PFSK-1 (cell line): ENCODE measurements around the gene KASH5.

ENCODE experiments used
- FOXP2 ChIP-seq: optimal IDR thresholded peaks from 2 replicates; pipeline ENCODE3; 2011; ENCODE audit warnings: borderline replicate concordance, control low read depth, inconsistent platforms; ENCODE audit not compliant: insufficient read depth; ENCODE audit errors: extremely low read length, extremely low read depth
- POLR2AphosphoS5 ChIP-seq: IDR thresholded peaks from 2 replicates; pipeline ENCODE4 v1.6.1; 2012; ENCODE audit warnings: low read depth, mild to moderate bottlenecking, control low read depth, low read length, moderate library complexity
- SIN3A ChIP-seq: IDR thresholded peaks from 2 replicates; pipeline ENCODE4 v1.6.1; 2012; ENCODE audit warnings: mild to moderate bottlenecking, low read length, moderate library complexity, borderline replicate concordance; ENCODE audit not compliant: insufficient read depth
- TAF1 ChIP-seq: IDR thresholded peaks from 2 replicates; pipeline ENCODE4 v1.6.1; 2012; ENCODE audit warnings: low read length, control low read depth, borderline replicate concordance; ENCODE audit not compliant: insufficient read depth
- TF ChIP-seq, protein P1 (sequence below), 2 experiments: IDR thresholded peaks; 2 replicates each; pipeline versions ENCODE4 v1.6.1 to v1.8.0; 2011 to 2012; ENCODE audit warnings: low read depth in 2 of 2, low read length in 2 of 2, control low read depth in 1 of 2, inconsistent platforms in 1 of 2, mild to moderate bottlenecking in 1 of 2, moderate library complexity in 1 of 2; ENCODE audit not compliant: insufficient read depth in 1 of 2

DNA sequence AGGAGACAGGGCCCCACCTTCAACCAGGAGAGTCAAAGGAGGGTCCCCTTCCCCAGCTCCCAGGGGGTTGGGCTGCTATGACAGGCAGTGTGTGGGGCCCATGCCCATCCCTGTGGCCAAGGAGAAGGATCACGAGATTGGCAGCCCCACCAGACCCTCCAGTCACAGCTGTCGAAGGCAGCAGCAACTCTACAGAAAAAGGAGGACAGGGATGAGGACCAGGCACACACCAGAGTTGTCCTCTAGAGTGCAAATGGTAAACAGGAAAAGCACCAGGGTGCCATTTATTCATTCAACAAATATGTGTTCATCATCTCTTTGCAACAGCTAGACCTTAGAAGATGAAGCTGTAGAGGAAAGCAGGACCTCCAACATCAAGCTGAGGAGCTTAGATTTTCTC, 31.1 kb downstream of the KASH5 start:
- TF ChIP-seq SIN3A: no peak
- TF ChIP-seq TAF1: no peak
- no peak for TF ChIP-seq POLR2AphosphoS5
- TF ChIP-seq, protein P1, sequence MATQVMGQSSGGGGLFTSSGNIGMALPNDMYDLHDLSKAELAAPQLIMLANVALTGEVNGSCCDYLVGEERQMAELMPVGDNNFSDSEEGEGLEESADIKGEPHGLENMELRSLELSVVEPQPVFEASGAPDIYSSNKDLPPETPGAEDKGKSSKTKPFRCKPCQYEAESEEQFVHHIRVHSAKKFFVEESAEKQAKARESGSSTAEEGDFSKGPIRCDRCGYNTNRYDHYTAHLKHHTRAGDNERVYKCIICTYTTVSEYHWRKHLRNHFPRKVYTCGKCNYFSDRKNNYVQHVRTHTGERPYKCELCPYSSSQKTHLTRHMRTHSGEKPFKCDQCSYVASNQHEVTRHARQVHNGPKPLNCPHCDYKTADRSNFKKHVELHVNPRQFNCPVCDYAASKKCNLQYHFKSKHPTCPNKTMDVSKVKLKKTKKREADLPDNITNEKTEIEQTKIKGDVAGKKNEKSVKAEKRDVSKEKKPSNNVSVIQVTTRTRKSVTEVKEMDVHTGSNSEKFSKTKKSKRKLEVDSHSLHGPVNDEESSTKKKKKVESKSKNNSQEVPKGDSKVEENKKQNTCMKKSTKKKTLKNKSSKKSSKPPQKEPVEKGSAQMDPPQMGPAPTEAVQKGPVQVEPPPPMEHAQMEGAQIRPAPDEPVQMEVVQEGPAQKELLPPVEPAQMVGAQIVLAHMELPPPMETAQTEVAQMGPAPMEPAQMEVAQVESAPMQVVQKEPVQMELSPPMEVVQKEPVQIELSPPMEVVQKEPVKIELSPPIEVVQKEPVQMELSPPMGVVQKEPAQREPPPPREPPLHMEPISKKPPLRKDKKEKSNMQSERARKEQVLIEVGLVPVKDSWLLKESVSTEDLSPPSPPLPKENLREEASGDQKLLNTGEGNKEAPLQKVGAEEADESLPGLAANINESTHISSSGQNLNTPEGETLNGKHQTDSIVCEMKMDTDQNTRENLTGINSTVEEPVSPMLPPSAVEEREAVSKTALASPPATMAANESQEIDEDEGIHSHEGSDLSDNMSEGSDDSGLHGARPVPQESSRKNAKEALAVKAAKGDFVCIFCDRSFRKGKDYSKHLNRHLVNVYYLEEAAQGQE (IDR thresholded peaks at IDR 0.05; ENCODE audit: insufficient read depth in 1 of 2, low read depth in 2 of 2, low read length in 2 of 2): no peak
- no peak for TF ChIP-seq FOXP2
